Keratinocyte (primary cell): ENCODE data around the gene SMARCA4. TPM values are rescaled to one million over a fixed set of nuclear protein-coding genes. Genes with fewer than 3 reads are reported as not detected.

Experiments
- DNase-seq: peaks from one replicate; pipeline ENCODE4 v3.0.0-alpha.2; 2011; ENCODE audit warnings: low read depth, missing footprints, low spot score
- FAIRE-seq: peaks from 2 replicates; lab custom pipeline; 2011; peaks lifted over from hg19 to GRCh38; lab: Jason Lieb, UNC
- H2AFZ ChIP-seq: 2 replicates; pipeline ENCODE4 v1.6.0; 2012; ENCODE audit warnings: low read length, control low read depth, inconsistent platforms; ENCODE audit not compliant: control insufficient read depth
- H3K27ac ChIP-seq: 2 replicates; pipeline ENCODE4 v1.5.1; 2011; ENCODE audit warnings: low read length; ENCODE audit not compliant: control insufficient read depth, insufficient read depth
- H3K27me3 ChIP-seq: 3 replicates; pipeline ENCODE4 v1.6.0; 2011; ENCODE audit warnings: low read length; ENCODE audit not compliant: control insufficient read depth, insufficient read depth; ENCODE audit errors: extremely low read depth
- H3K36me3 ChIP-seq, 2 experiments: 2 replicates in 1 of 2; 3 replicates in 1 of 2; pipeline ENCODE4 v1.5.1; 2011; ENCODE audit warnings: low read length in 2 of 2, mild to moderate bottlenecking in 1 of 2; ENCODE audit not compliant: control insufficient read depth in 2 of 2, insufficient read depth in 2 of 2; ENCODE audit errors: extremely low read depth in 1 of 2
- H3K4me1 ChIP-seq: 3 replicates; pipeline ENCODE4 v1.5.1; 2011; ENCODE audit warnings: low read length; ENCODE audit not compliant: control insufficient read depth, insufficient read depth; ENCODE audit errors: extremely low read depth
- H3K4me2 ChIP-seq: 3 replicates; pipeline ENCODE4 v1.6.0; 2011; ENCODE audit warnings: low read depth, low read length; ENCODE audit not compliant: control insufficient read depth, insufficient read depth; ENCODE audit errors: extremely low read depth
- H3K4me3 ChIP-seq, 3 experiments: fragments of 200-600 bp in 1 of 3; sonication (generic) in 1 of 3; 2 replicates in 2 of 3; 3 replicates in 1 of 3; pipeline ENCODE4 v1.5.1; 2011 to 2016; ENCODE audit warnings: low read length in 3 of 3, mild to moderate bottlenecking in 3 of 3, control low read depth in 2 of 3, inconsistent platforms in 1 of 3, low read depth in 1 of 3, mixed read lengths in 1 of 3, mixed run types in 1 of 3, moderate library complexity in 1 of 3; ENCODE audit not compliant: control insufficient read depth in 2 of 3, insufficient read depth in 2 of 3; ENCODE audit errors: extremely low read depth in 1 of 3
- H3K79me2 ChIP-seq: 2 replicates; pipeline ENCODE4 v1.6.0; 2012; ENCODE audit warnings: low read length; ENCODE audit not compliant: control insufficient read depth, insufficient read depth
- H3K9ac ChIP-seq: 3 replicates; pipeline ENCODE4 v1.6.0; 2011; ENCODE audit warnings: low read length; ENCODE audit not compliant: control insufficient read depth, insufficient read depth; ENCODE audit errors: extremely low read depth
- H3K9me1 ChIP-seq: 3 replicates; pipeline ENCODE4 v1.6.0; 2011; ENCODE audit warnings: low read length; ENCODE audit not compliant: control insufficient read depth, insufficient read depth; ENCODE audit errors: extremely low read depth
- H3K9me3 ChIP-seq: 2 replicates; pipeline ENCODE4 v1.5.1; 2012; ENCODE audit warnings: low read depth, low read length; ENCODE audit not compliant: control insufficient read depth
- H4K20me1 ChIP-seq: 3 replicates; pipeline ENCODE4 v1.6.0; 2011; ENCODE audit warnings: low read length; ENCODE audit not compliant: control insufficient read depth, insufficient read depth; ENCODE audit errors: extremely low read depth
- CTCF ChIP-seq, 3 experiments: IDR thresholded peaks in 1 of 3; conservative IDR thresholded peaks in 1 of 3; optimal IDR thresholded peaks in 1 of 3; 2 replicates in 2 of 3; 3 replicates in 1 of 3; pipeline versions ENCODE3 to v1.5.1; 2011; ENCODE audit warnings: low read length in 3 of 3, mild to moderate bottlenecking in 3 of 3, moderate library complexity in 2 of 3, control low read depth in 1 of 3, inconsistent platforms in 1 of 3; ENCODE audit not compliant: insufficient read depth in 2 of 3; ENCODE audit errors: extremely low read depth in 1 of 3
- EZH2 ChIP-seq: IDR thresholded peaks from one replicate; pipeline ENCODE4 v1.6.1; 2012; ENCODE audit warnings: inconsistent platforms, mild to moderate bottlenecking, low read length, moderate library complexity
- dilution Hi-C: fragments of 300-500 bp; cut with MboI; formaldehyde crosslinking; loops from one replicate; pipeline ENCODE4 v1.7.0; 2020; ENCODE audit warnings: low sequenced_read_pairs; ENCODE audit not compliant: extremely low pct_ligation_motif_present
- polyA plus RNA-seq, 5 experiments: library from polyadenylated mRNA; depleted of rRNA in 3 of 5; stranded (reverse) in 3 of 5; stranded (forward) in 1 of 5; unstranded in 1 of 5; fragments of >200 nt; gene quantifications; 1 replicate in 1 of 5; 2 replicates in 3 of 5; 3 replicates in 1 of 5; pipeline versions ENCODE4 v1.2.1 to v1.2.3, GENCODE V29; 2011 to 2012; ENCODE audit warnings: missing spikeins in 2 of 5, low read depth in 1 of 5, low replicate concordance in 1 of 5

SMARCA4 gene
- polyA plus RNA-seq, 1 donor (not counting 4 experiments of a cell fraction or from before 2014, with no cell fraction given), result 33.1 TPM

GRCh38 chr19:10998666-10999065 is 37.8 kb downstream of the SMARCA4 start:
- Histone ChIP-seq H3K9ac (no peak overlapping the region), H3K4me3 (no peak overlapping the region), H2AFZ (no peak overlapping the region), H3K36me3 (peaks cover 37% of the 10 kb centered on the region in 2 experiments), H3K4me2 (no peak overlapping the region), H3K4me1 (no peaks in the 10 kb centered on the region), H3K79me2 (no peaks in the 10 kb centered on the region), H3K9me1 (no peaks in the 10 kb centered on the region), H3K27me3 (no peaks in the 10 kb centered on the region), H4K20me1 (no peaks in the 10 kb centered on the region), H3K27ac (no peak overlapping the region), H3K9me3 (no peaks in the 10 kb centered on the region)
- FAIRE-seq (no peak), DNase-seq (no peak)
- dilution Hi-C loops, result no loop called here
- TF ChIP-seq CTCF (optimal IDR thresholded peaks at IDR 0.05 in 1 of 3, IDR thresholded peaks at IDR 0.05 in 1 of 3, conservative IDR thresholded peaks at IDR 0.05 in 1 of 3; ENCODE audit: extremely low read depth in 1 of 3, insufficient read depth in 2 of 3, low read length in 3 of 3) (no peak), EZH2 (no peak)

- Histone ChIP-seq H3K9me3 (no peaks in the 10 kb centered on the region), H3K27me3 (no peaks in the 10 kb centered on the region), H3K4me1 (no peaks in the 10 kb centered on the region), H3K9ac (no peak overlapping the region), H2AFZ (no peak overlapping the region), H3K27ac (no peak overlapping the region), H3K36me3 (peaks cover 21 to 24% of the 10 kb centered on the region in 2 experiments), H3K9me1 (no peaks in the 10 kb centered on the region), H3K79me2 (no peaks in the 10 kb centered on the region), H3K4me2 (no peak overlapping the region), H4K20me1 (no peaks in the 10 kb centered on the region), H3K4me3 (no peak overlapping the region)
- FAIRE-seq (no peak), DNase-seq (no peak)
- TF ChIP-seq EZH2 (no peak), CTCF (optimal IDR thresholded peaks at IDR 0.05 in 1 of 3, IDR thresholded peaks at IDR 0.05 in 1 of 3, conservative IDR thresholded peaks at IDR 0.05 in 1 of 3; ENCODE audit: extremely low read depth in 1 of 3, insufficient read depth in 2 of 3, low read length in 3 of 3) (no peak)
- dilution Hi-C loops, result no loop called here
Measured at GRCh38 chr19:11005521-11005920, 44.7 kb downstream of the SMARCA4 start.
